CD4-positive, alpha-beta T cell treated with Interferon gamma for 1 hour (primary cell): ENCODE results near the gene AMFR.

Experiments used
- DNase-seq: peaks from one replicate; pipeline ENCODE4 v3.0.0-alpha.2; 2020

The AMFR gene

GRCh38 chr16:56345406-56346050 lies 79.8 kb downstream of the AMFR start:
- DNase-seq: no peak

GRCh38 chr16:56344518-56345405 lies 80.6 kb downstream of the AMFR start:
- DNase-seq: no peak

- no peak for DNase-seq
These were observed 81.5 kb downstream of the AMFR start for GRCh38 chr16:56343661-56344517.

GRCh38 chr16:56341656-56342399 lies 83.5 kb downstream of the AMFR start:
- DNase-seq: no peak

GRCh38 chr16:56340864-56341365 lies 84.4 kb downstream of the AMFR start:
- DNase-seq: no peak

- no peak for DNase-seq
These were observed 84.9 kb downstream of the AMFR start for GRCh38 chr16:56340416-56340815.

- DNase-seq: no peak
These were observed 85.7 kb downstream of the AMFR start for GRCh38 chr16:56339431-56340195.

- no peak for DNase-seq
These were observed 86.6 kb downstream of the AMFR start for GRCh38 chr16:56338566-56339318.

- DNase-seq: no peak
These were observed 87.5 kb downstream of the AMFR start for GRCh38 chr16:56337858-56338325.

GRCh38 chr16:56337131-56337857 lies 88.1 kb downstream of the AMFR start:
- no peak for DNase-seq

- DNase-seq: no peak
These were observed 88.6 kb downstream of the AMFR start for GRCh38 chr16:56336711-56337110.

GRCh38 chr16:56336071-56336688 lies 89.2 kb downstream of the AMFR start:
- DNase-seq: no peak

- DNase-seq: no peak
These were observed 90.6 kb downstream of the AMFR start for GRCh38 chr16:56334761-56335160.

GRCh38 chr16:56332464-56333079 lies 92.8 kb downstream of the AMFR start:
- DNase-seq: no peak

- no peak for DNase-seq
These were observed 93.4 kb downstream of the AMFR start for GRCh38 chr16:56331915-56332314.

- DNase-seq: no peak
These were observed 93.9 kb downstream of the AMFR start for GRCh38 chr16:56331399-56331798.

GRCh38 chr16:56330476-56330875 lies 94.9 kb downstream of the AMFR start:
- DNase-seq: no peak

GRCh38 chr16:56329887-56330286 lies 95.5 kb downstream of the AMFR start:
- DNase-seq: no peak
